GM10266 (cell line): ENCODE results near the gene APOL6.
"Not testable (repeated sequence)": the region's sequence is repeated elsewhere in the genome, so short reads cannot be mapped to it uniquely, and the experiment has no call there.

ENCODE experiments used
- DNase-seq: peaks from one replicate; pipeline ENCODE4 v3.0.0; 2012; ENCODE audit errors: extremely low spot score
- TF ChIP-seq, protein P1 (sequence below): IDR thresholded peaks from 2 replicates; pipeline ENCODE4 v1.5.1; 2012; ENCODE audit warnings: mild to moderate bottlenecking, low read depth; ENCODE audit not compliant: control insufficient read depth, insufficient read depth; ENCODE audit errors: missing control alignments

Gene APOL6

DNA sequence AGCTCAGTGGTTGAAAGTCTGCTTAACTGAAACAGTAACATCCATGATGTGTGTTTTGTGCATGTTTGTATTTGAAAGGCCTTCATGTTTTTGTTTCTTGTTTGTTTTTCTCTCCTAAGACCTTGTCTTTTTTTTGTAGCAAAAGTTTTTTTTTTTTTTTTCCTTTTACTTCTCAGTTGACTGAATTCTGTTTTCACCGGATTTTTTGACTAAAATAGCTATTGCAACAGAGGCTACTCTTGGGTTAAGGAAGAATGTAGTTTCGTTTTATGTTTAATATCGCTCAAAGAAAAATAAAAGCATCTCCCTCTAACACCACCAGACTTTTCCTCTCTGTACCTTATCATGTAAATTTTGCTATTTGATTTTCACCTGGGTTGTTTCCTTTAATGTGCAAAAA lies 15.1 kb downstream of the APOL6 start:
- DNase-seq: no peak
- TF ChIP-seq, protein P1, sequence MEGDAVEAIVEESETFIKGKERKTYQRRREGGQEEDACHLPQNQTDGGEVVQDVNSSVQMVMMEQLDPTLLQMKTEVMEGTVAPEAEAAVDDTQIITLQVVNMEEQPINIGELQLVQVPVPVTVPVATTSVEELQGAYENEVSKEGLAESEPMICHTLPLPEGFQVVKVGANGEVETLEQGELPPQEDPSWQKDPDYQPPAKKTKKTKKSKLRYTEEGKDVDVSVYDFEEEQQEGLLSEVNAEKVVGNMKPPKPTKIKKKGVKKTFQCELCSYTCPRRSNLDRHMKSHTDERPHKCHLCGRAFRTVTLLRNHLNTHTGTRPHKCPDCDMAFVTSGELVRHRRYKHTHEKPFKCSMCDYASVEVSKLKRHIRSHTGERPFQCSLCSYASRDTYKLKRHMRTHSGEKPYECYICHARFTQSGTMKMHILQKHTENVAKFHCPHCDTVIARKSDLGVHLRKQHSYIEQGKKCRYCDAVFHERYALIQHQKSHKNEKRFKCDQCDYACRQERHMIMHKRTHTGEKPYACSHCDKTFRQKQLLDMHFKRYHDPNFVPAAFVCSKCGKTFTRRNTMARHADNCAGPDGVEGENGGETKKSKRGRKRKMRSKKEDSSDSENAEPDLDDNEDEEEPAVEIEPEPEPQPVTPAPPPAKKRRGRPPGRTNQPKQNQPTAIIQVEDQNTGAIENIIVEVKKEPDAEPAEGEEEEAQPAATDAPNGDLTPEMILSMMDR: no peak

DNA sequence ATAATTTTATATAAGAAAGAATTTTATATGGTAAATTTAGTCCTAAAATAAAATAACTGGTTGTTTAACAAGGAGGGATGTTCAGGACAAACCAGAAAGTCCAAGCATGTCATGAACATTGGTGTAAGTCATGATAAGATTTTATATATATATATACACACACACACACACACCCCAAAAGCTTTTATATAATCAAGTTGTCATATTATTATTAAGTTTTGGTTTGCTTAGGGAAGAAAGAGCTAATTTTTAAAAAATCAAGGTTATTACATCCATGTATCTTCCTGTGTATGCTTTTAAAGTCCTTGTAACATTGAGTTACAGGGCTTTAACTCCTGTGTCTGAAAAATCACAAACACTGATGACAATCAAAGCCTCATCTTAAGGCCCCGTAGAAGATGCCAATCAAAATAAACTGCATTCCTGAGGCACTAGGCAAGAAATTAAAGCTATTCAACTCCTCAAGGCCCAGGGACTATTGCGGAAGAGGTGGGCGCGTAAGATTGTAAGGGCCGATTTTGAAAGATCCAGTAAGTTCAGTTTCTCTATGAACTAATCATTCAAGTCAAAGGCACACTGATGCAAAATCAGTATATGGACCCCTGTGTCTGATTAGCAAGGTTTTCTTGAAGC lies 16.8 kb downstream of the APOL6 start:
- no peak for DNase-seq

DNA sequence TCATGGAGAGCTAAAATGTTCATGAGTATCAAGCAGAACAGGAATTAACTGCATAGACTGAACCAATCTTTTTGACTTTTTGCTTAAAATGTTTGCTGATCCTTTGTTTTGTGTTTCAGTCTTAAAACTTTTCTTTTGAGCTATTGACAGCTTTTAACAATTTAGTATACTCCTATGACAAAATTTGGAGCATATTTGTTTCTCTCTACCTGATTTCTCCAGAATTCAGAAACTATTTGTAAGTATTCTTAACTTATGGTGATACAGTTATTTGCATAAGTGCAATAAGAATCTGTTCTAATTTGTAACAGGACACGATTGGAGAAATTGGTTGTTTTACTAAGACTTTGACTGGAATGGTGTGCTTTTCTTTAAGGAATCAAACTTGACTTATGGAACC lies 18.5 kb downstream of the APOL6 start:
- not testable (repeated sequence) for DNase-seq

More for the DNA sequence above, 16.8 kb downstream of the APOL6 start:
- TF ChIP-seq, protein P1: no peak

DNA sequence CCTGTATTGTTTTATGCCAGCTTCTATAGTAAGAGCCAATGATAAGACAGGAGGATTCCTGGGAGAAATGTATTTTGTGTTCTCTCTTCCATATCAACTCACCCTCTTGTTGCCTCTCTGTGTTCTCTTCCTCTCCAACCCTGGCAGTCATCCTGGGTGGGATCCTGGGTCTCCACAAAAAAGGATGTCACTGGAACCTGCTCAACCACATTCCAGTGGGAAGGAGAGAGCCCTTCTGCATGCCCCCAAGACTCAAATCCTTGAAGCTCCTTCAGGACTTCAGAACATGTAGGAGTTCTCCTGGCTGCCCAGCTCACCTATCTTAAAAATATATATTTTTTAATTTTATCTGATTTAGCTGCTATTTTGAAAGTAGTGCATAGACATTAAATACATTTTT lies 26.1 kb downstream of the APOL6 start:
- DNase-seq: no peak

DNA sequence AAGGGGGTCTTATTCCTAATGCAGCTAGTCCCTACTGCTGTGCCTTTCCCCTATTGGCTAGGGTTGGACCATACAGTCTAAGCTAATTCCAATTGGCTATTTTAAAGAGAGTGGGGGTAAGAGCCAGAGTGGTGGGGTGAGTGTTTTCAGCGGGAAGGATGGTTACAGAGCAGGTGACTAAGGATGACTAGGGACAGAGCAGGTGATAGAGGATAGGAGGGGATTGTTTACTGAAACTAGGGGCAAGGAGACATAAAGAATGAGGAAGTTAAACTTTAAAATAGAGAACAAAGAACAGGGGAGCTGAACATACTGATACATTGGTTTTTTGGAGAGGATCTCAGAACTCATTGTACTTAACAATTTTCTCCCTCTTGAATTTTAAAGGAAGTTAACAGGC lies 27.8 kb downstream of the APOL6 start:
- DNase-seq: not testable (repeated sequence)

More for the DNA sequence above, 26.1 kb downstream of the APOL6 start:
- TF ChIP-seq, protein P1: no peak

DNA sequence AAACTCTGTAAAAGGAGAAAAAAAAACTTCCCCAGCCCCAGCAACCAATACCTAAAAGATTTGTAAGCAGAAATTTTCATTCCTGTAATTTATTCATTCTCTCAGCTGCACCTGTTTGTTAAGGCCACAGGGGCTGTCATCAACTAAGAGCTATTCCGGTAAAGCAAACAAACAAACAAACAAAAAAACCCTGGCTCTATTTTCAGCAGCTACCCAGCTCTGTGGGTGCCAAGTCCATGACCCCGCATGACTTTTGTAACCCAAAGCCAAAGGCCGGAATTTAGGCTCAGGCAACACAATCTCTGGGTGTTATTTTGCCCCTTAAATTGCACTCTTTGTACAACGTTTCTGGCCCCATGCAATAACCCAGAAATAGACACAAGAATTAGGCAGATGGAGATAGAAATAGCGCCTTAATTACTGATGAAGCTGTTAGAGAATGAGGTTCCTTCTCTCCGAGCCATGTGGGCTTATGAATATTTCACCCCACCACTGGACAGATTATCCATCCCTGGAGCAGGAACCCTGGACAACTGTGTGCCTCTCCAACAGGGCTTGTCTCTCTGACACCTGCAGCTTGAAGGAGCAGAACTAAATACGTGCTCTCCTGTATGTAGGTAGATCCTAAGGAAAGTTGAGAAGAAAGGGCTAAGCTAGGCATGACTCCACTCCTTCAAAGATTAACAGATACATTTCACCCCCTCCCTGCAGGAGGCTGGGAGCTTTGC lies 29.4 kb downstream of the APOL6 start:
- TF ChIP-seq, protein P1: no peak

DNA sequence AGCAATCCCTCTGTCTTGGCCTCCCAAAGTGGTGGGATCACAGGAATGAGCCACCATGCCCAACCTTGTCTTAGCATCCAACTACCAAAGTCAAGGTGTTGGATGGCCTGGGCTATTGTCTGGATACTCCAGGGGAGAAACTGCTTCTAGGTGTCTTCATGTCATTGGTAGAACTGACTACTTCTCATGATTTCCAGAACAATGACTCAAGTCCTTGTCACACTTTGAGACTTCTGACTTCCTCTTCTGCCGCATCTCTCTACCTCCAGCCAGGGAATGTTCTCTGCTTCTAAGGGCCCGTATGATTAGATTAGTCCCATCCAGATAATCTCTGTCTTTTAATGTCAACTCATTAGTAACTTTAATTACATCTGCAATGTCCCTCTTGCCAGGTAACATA lies 30.6 kb downstream of the APOL6 start:
- DNase-seq: no peak
- TF ChIP-seq, protein P1: no peak

More for the DNA sequence above, 29.4 kb downstream of the APOL6 start:
- DNase-seq: no peak

DNA sequence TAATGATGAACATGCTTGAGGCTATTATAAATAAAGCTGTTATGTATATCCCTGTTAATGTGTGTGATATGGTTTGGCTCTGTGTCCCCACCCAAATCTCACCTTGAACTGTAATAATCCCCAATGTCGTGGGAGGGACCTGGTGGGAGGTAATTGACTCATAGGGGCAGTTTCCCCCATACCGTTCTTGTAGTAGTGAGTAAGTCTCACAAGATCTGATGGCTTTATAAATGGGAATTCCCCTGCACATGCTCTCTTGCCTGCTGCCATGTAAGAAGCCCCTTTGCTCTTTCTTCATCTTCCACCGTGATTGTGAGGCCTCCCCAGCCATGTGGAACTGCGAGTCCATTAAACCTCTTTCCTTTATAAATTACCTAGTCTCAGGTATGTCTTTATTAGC lies 31.2 kb downstream of the APOL6 start:
- not testable (repeated sequence) for DNase-seq
